OCI-LY7 (cell line): ENCODE results near the gene BAHD1. TPM values are rescaled to one million over a fixed set of nuclear protein-coding genes. Genes with fewer than 3 reads are reported as not detected.
A peak's percentile ranks its signal among the peaks of the same experiment; 100 is the strongest.

Experiments used
- BruUV-seq: library from RNA; stranded (reverse); fragments of 400-500 nt; replicated peaks from 2 replicates; lab custom pipeline; 2021; lab: Mats Ljungman, UMichigan
- CTCF ChIA-PET: fragments of 300-600 bp; sonication (Branson Sonifier 250); formaldehyde crosslinking; loops from one replicate; lab custom pipeline; 2022; ENCODE audit warnings: antibody characterized with exemption; ENCODE audit not compliant: unreplicated experiment; lab: Charles Lee
- POLR2A ChIA-PET: fragments of 300-600 bp; sonication (Branson Sonifier 250); formaldehyde crosslinking; loops from one replicate; lab custom pipeline; 2022; ENCODE audit warnings: antibody characterized with exemption; lab: Charles Lee
- DNase-seq: peaks from one replicate; pipeline ENCODE4 v3.0.0-alpha.2; 2015; ENCODE audit warnings: low spot score
- H2AFZ ChIP-seq: fragments of 200-600 bp; sonication (generic), shearing (Covaris generic); 2 replicates; pipeline ENCODE4 v1.6.1; 2014; ENCODE audit warnings: mild to moderate bottlenecking, antibody characterized with exemption, low read length, moderate library complexity
- H3K27ac ChIP-seq: fragments of 200-600 bp; sonication (generic); 2 replicates; pipeline ENCODE4 v1.5.1; 2014; ENCODE audit warnings: mixed run types, low read depth, mild to moderate bottlenecking, moderate library complexity, low read length, inconsistent platforms; ENCODE audit not compliant: poor library complexity, severe bottlenecking
- H3K36me3 ChIP-seq: fragments of 200-600 bp; sonication (generic); 2 replicates; pipeline ENCODE4 v1.6.1; 2014; ENCODE audit warnings: mild to moderate bottlenecking, antibody characterized with exemption, low read length, moderate library complexity, mixed read lengths; ENCODE audit not compliant: insufficient read depth
- H3K4me1 ChIP-seq: fragments of 200-600 bp; sonication (generic); 2 replicates; pipeline ENCODE4 v1.5.1; 2014; ENCODE audit warnings: mild to moderate bottlenecking, low read length; ENCODE audit not compliant: insufficient read depth, poor library complexity, severe bottlenecking
- H3K4me2 ChIP-seq: fragments of 200-600 bp; sonication (generic); 2 replicates; pipeline ENCODE4 v1.6.1; 2014; ENCODE audit warnings: mild to moderate bottlenecking, low read length
- H3K4me3 ChIP-seq: fragments of 200-600 bp; sonication (generic); 2 replicates; pipeline ENCODE4 v1.5.1; 2014; ENCODE audit warnings: mild to moderate bottlenecking, low read depth, low read length; ENCODE audit not compliant: poor library complexity, severe bottlenecking
- H3K79me2 ChIP-seq: fragments of 200-600 bp; sonication (generic); 2 replicates; pipeline ENCODE4 v1.6.1; 2016; ENCODE audit warnings: low read depth, mild to moderate bottlenecking, low read length, moderate library complexity, mixed read lengths; ENCODE audit not compliant: insufficient read depth
- H3K9me2 ChIP-seq: fragments of 200-600 bp; sonication (generic); 2 replicates; pipeline ENCODE4 v1.6.1; 2016; ENCODE audit warnings: mild to moderate bottlenecking, low read length, mixed read lengths; ENCODE audit not compliant: insufficient read depth
- H3K9me3 ChIP-seq: fragments of 200-600 bp; sonication (generic); 2 replicates; pipeline ENCODE4 v1.6.1; 2014; ENCODE audit warnings: mild to moderate bottlenecking, mixed run types, low read length, mixed read lengths
- H4K20me1 ChIP-seq: fragments of 200-600 bp; sonication (generic); 2 replicates; pipeline ENCODE4 v1.6.1; 2014; ENCODE audit warnings: mild to moderate bottlenecking, antibody characterized with exemption, low read length, moderate library complexity, mixed read lengths; ENCODE audit not compliant: insufficient read depth
- CTCF ChIP-seq: fragments of 200-600 bp; sonication (generic); conservative IDR thresholded peaks from 2 replicates; pipeline ENCODE4 v1.5.1; 2014; ENCODE audit warnings: mild to moderate bottlenecking, antibody characterized with exemption, low read length, moderate library complexity, mixed read lengths
- EZH2phosphoT487 ChIP-seq: fragments of 200-600 bp; sonication (generic); IDR thresholded peaks from 2 replicates; pipeline ENCODE4 v1.6.1; 2018; ENCODE audit warnings: low read depth, borderline replicate concordance, mild to moderate bottlenecking, mixed run types, antibody characterized with exemption, low read length, moderate library complexity, mixed read lengths
- intact Hi-C: fragments of 100-400 bp; cut with micrococcal nuclease; formaldehyde crosslinking; loops from one replicate; pipeline ENCODE4 v1.10.0; 2022; ENCODE audit not compliant: unreplicated experiment
- total RNA-seq, 2 experiments: library from RNA; depleted of rRNA in 1 of 2; stranded (reverse); fragments of >200 nt in 1 of 2; shearing (Covaris generic) in 1 of 2; gene quantifications; 2 replicates each; pipeline ENCODE4 v1.2.3, GENCODE V29; 2014 to 2022

The BAHD1 gene
- total RNA-seq, 2 experiments from 2014 or later: 15.0 to 22.3 TPM

DNA sequence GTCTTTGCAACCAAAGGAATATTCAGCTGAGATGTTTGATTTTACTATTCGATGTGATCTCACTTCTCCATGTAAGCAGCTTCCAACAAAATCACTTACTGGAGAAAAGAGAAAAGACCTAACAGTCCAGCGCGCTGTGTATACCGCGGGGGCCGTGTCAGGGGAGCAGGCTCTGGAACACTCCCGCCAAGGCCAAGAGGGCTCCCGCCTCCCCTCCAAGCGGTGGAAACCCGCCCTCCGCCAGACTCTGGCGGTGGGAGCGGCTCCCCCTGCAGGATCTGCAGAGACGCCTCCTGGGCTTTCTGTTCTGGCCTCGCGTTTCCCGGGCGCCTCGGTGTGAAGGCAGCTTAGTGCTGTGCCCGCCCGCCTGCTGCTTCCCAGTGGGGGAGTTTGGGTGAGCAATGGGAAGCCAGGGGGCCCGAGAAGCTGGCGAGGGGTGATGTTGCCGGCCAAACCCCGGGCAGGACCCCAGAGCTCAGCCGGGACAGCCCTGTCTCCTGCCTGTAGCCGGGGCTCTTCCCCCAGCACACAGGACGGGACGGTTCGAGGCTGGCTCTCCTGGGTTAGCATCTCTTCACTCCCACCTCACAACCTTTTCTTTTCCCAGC is 66.3 kb downstream of the BAHD1 start:
- no peak overlapping the region for H2AFZ ChIP-seq
- peak; percentile 46 for DNase-seq
- H3K4me3 ChIP-seq: no peak overlapping the region
- intact Hi-C loops: no loop called here
- H3K9me2 ChIP-seq: no peaks in the 10 kb centered on the region
- no peak overlapping the region for H3K4me2 ChIP-seq
- no peak overlapping the region for H3K27ac ChIP-seq
- H3K4me1 ChIP-seq: no peaks in the 10 kb centered on the region
- TF ChIP-seq EZH2phosphoT487 (no peak), CTCF (peak; percentile 65)
- no peaks in the 10 kb centered on the region for H3K79me2 ChIP-seq
- BruUV-seq: no TSS peak
- ChIA-PET CTCF (no interaction called here), POLR2A (no interaction called here)
- H3K9me3 ChIP-seq: no peaks in the 10 kb centered on the region
- H3K36me3 ChIP-seq: no peaks in the 10 kb centered on the region
- no peaks in the 10 kb centered on the region for H4K20me1 ChIP-seq

GRCh38 chr15:40508216-40508615 is 67.5 kb downstream of the BAHD1 start:
- H3K4me2 ChIP-seq: no peak overlapping the region
- no peak overlapping the region for H2AFZ ChIP-seq
- no peaks in the 10 kb centered on the region for H3K79me2 ChIP-seq
- H3K27ac ChIP-seq: no peak overlapping the region
- CTCF ChIA-PET: no interaction called here
- TF ChIP-seq EZH2phosphoT487 (no peak), CTCF (no peak)
- no peaks in the 10 kb centered on the region for H4K20me1 ChIP-seq
- H3K9me3 ChIP-seq: no peaks in the 10 kb centered on the region
- POLR2A ChIA-PET: no interaction called here
- H3K4me3 ChIP-seq: no peak overlapping the region
- BruUV-seq: no TSS peak
- intact Hi-C loops: no loop called here
- no peaks in the 10 kb centered on the region for H3K36me3 ChIP-seq
- DNase-seq: no peak
- no peaks in the 10 kb centered on the region for H3K4me1 ChIP-seq
- H3K9me2 ChIP-seq: no peaks in the 10 kb centered on the region

DNA sequence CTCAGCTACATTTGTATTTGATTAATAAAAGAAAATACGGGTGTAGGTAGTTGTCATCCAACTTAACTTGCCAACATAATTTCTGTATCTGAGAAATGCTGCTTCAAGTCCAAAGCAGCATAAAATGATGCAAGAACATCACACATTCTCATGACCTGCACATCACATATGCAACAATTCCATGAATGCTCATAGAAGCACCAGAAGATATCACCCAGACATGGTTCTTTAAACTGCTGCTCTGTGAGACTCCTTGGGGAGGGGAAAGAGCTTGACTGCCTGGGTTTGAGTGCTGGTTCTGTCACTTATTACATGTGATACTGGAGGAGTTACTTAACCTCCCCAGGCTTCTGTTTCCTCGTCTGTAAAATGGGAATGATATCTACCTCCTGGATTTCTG is 69.4 kb downstream of the BAHD1 start:
- H3K4me1 ChIP-seq: no peaks in the 10 kb centered on the region
- H3K4me3 ChIP-seq: no peak overlapping the region
- DNase-seq: no peak
- H3K27ac ChIP-seq: no peak overlapping the region
- no TSS peak for BruUV-seq
- intact Hi-C loops: loop anchor here (10.0 kb wide), 1 partner anchor 275 kb away; no protein-coding TSS in a partner anchor
- ChIA-PET CTCF (no interaction called here), POLR2A (no interaction called here)
- no peaks in the 10 kb centered on the region for H3K79me2 ChIP-seq
- no peaks in the 10 kb centered on the region for H3K9me2 ChIP-seq
- H4K20me1 ChIP-seq: no peaks in the 10 kb centered on the region
- no peak overlapping the region for H2AFZ ChIP-seq
- no peak overlapping the region for H3K4me2 ChIP-seq
- no peaks in the 10 kb centered on the region for H3K36me3 ChIP-seq
- no peaks in the 10 kb centered on the region for H3K9me3 ChIP-seq
- TF ChIP-seq EZH2phosphoT487 (no peak), CTCF (no peak)
